SHP77 treated with DMSO at 0.1 percent for 48 hours (cell line): ENCODE results near the gene COL11A2.
"Not testable (repeated sequence)": the region's sequence is repeated elsewhere in the genome, so short reads cannot be mapped to it uniquely, and the experiment has no call there.

Source experiments
- DNase-seq: peaks from one replicate; lab custom pipeline; 2025; lab: John Stamatoyannopoulos, UW

COL11A2 gene

DNA sequence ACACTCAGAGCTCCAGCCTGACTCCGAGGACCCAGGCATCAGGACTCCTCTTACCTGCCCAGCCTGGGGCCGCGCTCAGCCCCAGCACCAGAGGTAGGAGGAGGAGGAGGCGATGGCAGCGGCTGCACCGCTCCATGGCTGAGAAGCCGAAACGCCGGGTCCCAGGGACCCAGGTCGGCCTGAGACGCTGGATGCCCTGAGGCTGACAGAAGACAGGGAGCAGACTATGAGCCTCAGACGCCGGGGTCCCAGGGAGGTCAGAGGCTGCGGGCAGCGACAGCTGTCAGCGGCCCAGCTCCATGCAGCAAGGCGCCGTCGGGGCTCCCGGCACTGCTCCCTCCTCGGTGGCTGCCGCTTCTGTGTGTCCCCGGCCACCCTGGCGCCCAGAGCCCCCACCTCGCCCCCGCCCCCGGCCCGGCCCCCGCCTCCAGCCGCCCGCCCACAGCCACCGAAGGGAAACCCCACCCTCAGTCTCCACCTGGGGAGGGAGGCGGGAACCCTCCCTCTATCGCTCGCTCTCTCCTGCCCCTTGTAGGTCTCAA is at the start of gene COL11A2:
Gene COL11A2 (minus strand): TSS at position 363 of the 542 bp plus-strand sequence. CDS start 227 bp downstream, at position 136.
- no peak for DNase-seq

DNA sequence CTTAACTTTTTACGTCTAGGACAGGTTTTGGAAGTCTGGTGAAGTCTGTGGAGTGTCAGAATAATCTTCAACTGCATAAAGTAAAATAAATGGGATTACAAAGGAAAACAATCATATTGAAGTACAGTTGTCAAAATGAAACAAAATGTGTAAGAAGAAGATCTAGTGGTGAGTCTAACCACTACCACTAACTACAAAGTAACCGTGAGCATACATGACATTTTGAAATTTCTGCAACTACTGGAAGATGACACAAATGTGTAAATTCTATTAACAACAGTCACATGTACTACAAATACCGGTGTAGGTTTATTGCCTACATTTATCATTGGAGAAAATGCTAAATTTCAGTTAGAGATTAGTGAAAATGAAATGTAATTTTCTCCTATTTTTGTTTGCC is 49.7 kb upstream of the COL11A2 start:
- DNase-seq, result no peak

DNA sequence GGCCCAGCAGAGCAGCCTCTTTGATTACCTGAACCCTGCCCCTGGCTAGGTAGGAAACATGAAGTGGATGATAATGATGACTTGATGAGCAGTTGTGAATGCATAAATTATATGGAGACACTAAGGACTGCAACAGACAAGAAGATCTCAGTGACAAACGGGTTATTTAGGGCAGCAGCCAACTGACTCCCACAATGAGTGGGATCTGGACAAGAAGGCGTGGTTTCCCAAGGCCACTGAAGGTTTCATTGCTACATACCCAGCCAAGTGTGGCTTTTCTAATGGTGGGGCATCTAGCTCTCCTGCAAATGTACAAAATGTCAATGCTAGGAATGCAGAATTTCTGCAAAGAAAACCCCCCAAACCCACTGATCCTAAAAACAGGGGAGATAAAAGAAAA is 45.5 kb upstream of the COL11A2 start:
- no peak for DNase-seq

DNA sequence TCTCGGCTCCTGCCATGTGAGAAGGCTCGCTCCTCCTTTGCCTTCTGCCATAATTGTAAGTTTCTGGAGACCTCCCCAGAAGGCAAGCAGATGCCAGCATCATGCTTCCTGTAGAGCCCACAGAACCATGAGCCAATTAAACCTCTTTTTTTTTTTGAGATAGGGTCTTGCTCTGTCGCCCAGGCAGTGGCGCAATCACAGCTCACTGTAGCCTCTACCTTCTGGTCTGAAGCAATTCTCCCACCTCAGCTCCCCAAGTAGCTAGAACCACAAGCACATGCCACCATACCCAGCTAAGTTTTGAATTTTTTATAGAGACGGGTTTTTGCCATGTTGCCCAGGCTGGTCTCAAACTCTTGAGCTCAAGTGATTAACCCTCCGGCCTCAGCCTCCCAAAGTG is 44.6 kb upstream of the COL11A2 start:
- DNase-seq, result no peak

DNA sequence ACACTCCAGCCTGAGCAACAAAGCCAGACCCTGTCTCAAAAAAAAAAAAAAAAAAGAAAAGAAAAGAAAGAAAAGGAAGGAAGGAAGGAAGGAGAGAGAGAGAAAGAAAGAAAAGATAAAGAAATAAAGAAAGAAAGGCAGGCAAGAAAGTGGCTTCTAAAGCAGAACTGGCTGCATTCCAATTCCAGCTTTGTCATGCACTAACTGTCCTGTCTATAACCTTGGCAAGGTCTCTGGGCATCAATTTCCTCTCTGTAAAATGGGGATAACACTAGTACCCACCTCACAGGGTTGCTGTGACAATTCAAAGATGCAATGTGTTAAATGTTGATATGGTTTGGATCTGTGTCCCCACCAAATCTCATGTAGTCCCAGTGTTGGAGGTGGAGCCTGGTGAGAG is 44.1 kb upstream of the COL11A2 start:
- no peak for DNase-seq

DNA sequence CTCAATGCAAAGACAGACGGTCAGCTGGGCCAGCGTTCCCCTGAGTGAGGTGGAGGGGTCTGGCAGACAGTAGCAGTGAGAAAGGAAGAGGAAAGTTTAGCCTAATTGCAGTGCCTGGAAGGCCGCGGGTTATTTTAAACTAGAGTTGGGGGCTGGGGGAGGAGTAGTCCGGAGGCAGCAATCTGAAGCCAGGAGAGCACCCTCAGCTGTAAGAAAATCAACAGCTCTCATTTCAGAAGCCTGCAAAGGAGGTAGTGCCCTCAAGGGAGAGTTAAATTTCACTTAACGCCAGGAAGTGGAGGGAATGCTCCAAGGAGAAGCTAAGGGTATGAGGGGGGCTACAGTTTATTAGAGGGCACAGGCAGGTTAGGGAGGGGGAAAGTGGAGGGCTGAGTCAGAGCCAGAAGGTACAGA is 43.0 kb upstream of the COL11A2 start:
- no peak for DNase-seq

DNA sequence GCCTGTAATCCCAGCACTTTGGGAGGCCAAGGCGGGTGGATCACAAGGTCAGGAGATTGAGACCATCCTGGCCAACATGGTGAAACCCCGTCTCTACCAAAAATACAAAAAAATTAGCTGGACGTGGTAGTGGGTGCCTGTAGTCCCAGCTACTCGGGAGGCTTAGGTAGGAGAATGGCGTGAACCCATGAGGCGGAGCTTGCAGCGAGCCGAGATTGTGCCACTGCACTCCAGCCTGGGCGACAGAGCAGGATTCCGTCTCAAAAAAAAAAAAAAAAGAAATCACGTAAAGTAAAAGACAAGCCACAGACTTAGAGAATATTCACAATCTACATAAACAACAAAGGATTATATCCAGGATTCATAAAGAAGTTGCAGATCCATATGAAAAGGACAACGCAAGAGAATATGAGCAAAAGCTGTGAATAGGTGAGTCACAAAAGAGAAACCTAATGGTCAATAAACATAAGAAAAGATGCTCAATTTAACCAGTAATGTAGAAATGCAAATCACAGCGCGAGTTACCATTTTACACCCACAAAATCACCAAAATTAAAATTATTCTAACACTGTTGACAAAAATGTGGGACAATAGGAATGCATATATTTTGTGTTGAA is 34.3 kb upstream of the COL11A2 start:
- DNase-seq, result not testable (repeated sequence)

DNA sequence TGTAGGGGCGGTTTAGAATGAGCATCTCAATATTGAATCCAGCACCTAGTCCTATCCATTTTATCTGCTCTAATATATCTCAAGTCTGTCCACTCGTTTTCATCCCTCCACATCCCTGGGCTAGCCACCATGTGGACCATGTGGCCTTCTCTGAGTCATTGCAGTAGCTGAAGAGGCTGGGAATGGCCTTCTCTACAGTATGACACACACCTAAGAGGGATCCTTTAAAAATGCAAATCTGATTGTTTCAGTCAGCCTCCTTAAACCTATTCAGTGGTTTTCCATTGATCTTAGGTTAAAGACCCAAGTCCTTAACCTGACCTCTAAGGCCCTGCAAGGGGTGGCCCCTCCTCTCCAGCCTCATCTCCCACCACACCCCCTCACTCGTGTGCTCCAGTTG is 25.4 kb upstream of the COL11A2 start:
- no peak for DNase-seq

DNA sequence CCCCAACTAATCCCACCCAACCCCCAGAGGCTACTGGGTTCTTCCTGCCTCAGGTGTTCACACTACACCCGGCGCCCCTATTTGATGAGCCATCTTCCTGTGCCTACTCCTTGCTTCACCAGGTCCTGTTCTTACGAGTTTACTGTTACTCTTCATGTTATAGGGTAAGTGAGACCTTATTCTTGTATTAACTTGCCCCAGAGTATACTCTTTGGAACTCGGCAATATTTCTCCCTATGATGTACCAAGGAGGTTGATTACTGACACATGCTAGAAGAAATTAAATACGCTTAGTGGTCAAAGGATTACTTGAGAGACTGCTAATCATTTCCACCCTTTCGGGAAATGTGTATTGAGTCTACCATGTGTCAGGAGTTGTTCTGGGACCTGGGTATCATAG is 25.0 kb upstream of the COL11A2 start:
- DNase-seq, result no peak

DNA sequence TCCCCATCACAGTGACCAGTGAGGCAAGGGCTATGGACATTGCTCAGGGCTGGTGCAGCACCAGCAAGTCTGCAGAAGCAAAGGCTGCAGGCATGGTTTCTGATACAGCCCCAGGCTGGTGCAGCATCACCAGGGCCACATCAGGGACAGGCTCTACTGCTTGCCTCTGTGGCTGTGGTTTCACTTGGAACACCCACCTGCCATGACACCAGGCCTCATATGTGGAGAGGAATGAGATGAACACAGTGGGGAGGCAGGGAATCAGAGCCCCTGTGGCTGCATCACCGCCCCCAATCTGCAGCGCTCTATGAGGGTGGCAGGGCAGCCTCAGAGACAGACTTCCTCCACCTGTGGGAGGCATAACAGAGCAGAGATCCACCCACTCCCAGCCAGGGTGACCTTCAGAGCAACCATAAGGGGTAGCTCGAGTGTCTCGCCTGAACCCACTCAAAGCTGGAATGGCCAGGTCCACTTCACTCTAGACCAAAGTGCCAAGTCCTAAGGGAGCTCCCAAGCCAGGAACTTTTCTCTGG is 23.9 kb upstream of the COL11A2 start:
- no peak for DNase-seq

DNA sequence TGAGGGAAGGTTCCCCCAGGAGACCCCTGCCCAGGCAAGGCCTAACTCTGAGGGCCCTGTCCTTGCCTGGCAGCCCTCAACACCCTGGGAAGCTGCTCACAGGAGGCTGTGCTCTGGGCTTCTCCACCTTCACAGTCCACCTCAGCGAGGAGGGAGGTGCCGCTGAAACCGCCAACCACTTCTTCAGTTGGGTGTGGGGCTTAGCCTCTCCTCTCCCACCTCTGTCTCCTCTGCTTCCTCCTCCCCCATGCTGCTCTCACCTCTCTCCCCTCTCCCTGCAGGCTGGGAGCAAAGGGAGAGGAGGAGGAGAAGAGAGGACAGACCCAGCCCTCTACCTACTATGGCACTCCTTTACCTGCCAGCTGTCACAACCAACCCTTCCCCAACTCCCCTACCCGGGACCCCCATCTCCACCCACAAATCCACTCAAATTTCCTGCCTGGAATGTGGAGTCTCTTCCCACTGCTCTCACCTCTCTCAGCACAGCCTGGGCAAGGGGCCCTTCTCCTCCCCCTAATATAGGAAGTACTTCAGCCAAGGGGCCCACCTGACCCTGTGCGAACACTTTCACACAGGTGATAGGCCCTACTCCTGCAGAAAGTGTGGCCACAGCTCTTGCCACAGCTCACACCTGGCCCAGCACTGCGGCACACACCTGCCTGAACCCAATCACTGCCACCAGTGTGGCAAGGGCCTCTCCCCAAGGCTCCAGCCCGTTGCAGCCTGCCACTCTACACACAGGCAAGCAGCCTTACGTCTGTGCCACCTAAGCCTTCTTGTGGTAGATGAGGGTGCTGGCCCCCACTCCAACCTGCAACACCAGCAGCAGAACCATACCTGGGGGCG is 23.2 kb upstream of the COL11A2 start:
- DNase-seq, result no peak

DNA sequence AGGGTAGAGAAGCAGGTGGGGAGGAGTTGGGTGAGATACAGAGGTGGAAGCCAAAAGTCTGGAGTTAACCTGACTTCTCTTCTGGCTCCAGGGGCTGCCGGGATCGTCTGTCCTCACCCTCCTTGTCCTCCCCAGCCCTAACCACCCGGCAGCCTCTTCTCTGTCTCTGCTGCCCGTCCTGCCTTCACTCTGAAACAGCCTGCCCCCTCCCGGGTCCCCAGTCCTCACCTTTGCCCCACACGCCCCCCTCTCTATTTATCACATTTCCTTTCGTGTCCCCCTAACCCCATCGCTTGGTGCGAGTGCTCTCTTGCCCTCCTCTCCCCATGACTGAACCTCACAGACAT is 21.7 kb upstream of the COL11A2 start:
- DNase-seq, result no peak

DNA sequence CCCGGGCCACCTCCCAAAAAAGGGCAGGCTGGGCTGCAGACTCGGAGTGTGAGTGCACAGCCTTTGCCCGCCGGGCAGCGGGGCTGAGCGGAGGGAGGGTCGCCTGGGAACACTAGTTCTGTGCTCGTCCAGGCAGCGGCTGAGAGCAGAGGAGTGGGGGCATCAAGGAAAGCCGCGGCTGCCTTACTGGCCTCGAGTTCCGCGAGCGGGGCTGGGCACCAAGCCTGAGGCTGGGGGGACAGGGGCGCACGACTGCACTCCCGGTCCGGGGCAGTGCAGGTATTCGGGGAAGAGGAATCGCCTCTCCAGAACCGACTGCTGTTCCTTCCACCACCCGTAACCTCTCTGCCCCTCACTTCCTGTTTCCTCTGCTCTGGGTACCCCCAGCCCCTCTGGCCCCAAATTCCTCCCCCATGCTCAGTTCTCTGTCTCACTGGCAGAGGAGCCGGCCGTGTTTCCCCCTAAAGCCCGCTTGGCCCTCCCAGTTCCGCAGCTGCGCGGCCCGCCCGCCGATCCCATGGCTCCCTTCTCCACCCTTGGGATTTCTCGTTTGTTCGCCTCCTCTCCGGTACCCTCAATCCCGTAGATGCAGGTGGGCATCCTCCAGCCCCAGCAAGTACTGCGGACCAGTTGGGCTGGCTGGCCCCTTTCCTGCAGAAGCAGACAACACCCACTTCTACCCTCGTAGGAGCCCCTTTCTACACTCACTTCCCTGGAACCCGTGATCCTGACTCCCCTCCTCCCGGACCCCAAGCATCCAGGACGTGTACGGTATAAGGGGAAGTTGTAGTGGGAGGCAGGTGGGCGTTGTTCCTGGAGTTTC is 21.1 kb upstream of the COL11A2 start:
- no peak for DNase-seq

DNA sequence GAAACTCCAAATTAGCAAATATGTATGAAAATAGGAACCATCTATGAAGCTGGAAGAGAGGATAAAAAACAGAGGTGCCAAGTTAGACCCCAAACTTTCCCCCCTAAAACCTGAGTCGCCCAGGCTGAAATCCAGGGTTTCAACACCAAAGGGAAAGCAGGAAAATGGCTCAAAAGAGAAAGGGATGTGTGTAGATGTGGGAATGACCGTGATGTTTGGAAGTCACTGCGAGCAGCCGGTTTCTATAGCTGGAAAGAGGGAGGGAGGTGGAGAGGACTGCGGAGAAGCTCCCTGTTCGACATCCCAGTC is 20.5 kb upstream of the COL11A2 start:
- no peak for DNase-seq

DNA sequence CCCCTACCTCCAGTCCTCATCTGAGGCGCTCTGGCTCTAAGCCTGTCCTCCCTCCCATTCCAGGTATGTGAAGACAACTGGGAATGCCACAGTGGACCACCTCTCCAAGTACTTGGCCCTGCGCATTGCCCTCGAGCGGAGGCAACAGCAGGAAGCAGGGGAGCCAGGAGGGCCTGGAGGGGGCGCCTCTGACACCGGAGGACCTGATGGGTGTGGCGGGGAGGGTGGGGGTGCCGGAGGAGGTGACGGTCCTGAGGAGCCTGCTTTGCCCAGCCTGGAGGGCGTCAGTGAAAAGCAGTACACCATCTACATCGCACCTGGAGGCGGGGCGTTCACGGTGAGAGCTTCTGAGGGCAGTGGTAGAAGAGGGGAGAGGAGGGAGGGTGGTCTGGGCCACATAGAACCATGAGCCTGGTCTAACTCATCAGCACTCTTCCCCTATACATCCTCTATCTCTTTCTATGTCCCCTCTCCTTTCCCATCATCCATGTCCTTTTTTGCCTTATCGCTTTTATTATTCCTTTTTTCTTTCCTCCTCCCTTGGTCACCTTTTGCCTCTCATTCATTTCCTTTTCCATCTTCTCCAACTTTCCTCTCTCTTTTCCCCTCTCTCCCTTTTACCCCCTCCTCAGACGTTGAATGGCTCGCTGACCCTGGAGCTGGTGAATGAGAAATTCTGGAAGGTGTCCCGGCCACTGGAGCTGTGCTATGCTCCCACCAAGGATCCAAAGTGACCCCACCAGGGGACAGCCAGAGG is 19.6 kb upstream of the COL11A2 start:
- DNase-seq, result no peak

DNA sequence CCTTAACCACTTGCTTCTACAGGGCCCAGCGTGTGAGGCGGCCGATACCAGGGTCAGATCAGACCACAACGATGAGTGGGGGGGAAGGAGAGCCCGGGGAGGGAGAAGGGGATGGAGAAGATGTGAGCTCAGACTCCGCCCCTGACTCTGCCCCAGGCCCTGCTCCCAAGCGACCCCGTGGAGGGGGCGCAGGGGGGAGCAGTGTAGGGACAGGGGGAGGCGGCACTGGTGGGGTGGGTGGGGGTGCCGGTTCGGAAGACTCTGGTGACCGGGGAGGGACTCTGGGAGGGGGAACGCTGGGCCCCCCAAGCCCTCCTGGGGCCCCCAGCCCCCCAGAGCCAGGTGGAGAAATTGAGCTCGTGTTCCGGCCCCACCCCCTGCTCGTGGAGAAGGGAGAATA is 18.9 kb upstream of the COL11A2 start:
- no peak for DNase-seq

DNA sequence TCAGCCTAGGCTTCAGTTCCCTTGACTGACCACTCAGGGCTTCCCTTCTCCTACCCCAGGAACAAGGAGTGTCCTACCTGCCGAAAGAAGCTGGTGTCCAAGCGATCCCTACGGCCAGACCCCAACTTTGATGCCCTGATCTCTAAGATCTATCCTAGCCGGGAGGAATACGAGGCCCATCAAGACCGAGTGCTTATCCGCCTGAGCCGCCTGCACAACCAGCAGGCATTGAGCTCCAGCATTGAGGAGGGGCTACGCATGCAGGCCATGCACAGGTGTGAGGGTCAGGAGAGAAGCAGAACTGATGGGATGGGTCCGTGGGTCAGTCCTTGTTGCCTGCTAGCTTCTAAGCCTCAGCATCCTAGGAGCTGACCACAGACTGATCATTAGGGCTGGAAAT is 17.6 kb upstream of the COL11A2 start:
- DNase-seq, result no peak

DNA sequence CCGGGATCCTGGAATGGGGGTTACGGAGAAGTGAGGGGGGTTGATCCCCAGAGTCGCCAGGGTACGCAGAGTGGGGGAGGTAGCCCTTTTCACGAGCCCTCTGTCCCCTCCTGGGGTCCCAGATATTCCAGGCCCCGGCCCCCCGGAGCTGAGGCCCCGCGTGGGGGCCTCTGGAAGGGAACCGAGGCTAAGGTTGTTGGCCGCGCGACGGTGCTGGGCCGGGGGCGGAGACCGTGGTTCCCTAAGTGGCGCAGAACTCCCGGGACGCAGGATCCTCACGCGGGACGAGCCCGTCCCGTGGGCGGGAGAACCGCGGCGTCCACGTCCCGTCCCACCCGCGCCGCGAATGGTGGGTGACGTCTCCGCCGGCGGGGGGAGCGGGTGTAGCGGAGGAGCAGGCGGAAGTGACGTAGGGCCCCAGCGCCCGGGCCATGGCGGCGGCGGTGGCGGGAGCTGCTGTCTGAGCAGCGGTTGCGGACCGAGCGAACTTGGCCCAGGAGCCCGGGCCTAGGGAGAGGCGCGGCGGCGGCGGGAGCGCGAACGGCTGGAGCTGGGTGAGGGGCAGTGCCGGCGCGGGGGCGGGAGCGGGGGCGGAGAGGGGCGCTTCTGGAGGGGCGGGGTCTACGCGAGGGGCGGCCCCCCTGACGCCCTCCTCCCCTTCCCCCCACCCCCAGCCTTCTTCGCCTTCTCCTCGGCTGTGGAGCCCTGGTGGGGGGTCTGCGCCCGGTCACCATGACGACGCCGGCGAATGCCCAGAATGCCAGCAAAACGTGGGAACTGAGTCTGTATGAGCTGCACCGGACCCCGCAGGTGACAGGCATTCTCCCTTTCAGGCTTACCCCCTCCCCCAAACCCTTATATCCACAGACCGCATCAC is 16.1 kb upstream of the COL11A2 start, which contains the start of gene RING1:
Gene RING1 (plus strand): TSS at position 410 of the 877 bp plus-strand sequence. CDS start 323 bp downstream, at position 733.
- DNase-seq, result peak; percentile 57

DNA sequence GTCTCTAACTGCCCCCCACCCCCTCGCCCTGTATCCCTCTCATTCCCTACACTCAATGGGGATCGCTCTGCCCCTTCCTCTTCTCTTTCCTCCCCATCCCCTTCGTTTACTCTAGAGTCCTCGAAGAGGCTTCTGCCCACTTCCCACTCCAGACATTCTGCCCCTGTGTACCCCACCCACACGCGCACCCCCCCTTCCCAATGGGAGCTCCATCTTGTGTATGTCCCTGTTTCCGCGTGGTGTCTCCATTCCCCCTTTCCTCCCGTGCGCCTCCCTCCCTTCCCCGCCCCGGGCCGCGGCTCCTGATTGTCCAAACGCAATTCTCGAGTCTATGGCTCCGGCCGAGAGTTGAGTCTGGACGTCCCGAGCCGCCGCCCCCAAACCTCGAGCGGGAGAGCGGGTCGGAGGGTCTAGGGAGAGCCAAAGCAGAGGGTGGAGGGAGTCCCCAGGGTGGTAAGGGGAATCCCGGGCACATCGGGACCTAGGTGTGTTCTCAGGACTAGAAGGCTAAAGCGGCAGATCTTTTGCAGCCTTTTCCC is 15.4 kb upstream of the COL11A2 start:
- no peak for DNase-seq

DNA sequence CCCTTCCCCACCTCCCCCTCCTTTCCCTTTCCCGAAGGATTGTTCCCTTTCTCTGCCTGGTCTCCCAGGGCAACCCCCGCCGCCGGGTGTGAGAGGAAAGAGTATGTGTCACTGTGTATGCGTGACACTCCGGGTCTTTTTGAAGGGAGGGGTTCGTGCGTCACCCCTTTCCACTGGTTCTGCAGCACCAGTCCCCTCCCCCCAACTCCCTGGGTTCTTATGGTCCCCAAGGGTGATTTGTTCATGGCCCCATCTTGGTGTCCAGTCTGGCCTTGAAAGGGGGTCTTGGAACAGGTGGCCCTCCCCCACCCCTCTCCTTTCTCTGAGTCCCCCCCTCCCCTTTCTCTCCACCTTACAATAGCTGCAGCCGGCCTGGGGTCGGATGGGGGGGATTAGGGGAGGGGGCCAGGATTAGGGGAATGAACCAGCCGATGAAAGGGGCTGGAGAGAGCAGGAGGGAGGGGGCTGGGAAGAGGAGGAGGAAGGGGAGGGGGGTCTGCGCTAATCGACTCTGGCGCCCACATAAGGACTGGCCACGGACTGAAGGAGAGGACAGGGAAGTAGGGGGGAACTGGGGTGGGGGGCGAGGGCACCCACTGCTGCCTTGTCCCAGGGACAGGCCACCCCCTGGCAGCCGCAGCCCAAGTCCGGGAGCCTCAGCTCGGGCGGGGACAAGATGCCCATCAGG is 14.7 kb upstream of the COL11A2 start:
- DNase-seq, result no peak
